Mammary epithelial cell (primary cell): ENCODE data around the gene RNF223.

Experiments used
- CTCF ChIP-seq, 2 donors: IDR thresholded peaks in 1 of 2; conservative IDR thresholded peaks in 1 of 2; 2 replicates each; pipeline ENCODE4 v1.5.1; 2011 to 2012; ENCODE audit warnings: inconsistent platforms in 2 of 2, low read length in 2 of 2, mild to moderate bottlenecking in 2 of 2, control low read depth in 1 of 2, low read depth in 1 of 2; ENCODE audit not compliant: insufficient read depth in 1 of 2; ENCODE audit errors: extremely low read depth in 1 of 2
- EZH2 ChIP-seq: IDR thresholded peaks from 2 replicates; pipeline ENCODE4 v1.6.1; 2012; ENCODE audit warnings: low read length, inconsistent platforms, borderline replicate concordance

DNA sequence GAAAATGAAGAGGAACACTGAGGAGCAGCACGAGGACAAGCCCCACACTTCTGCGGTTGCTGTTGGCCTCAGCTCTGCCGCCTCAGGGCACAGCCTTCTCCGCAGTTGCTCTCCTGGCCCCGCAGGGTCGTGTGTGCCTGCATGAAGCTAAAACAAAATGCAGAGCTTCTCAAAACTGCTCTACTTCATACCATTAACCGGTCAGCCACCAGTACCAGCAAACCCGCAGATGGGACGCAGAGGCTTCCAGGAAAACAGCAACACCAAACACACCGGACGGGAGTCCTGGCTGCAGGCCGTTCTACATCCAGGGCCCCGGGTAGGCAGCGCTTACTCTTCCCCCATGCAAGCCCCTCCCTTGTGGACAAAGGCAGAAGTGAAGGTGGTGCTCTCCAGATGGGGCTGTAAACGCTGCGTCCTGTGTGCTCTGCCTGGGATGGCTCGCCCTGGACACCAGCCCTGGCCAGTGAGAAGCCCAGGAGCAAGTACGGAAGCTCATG, 48.9 kb upstream of the RNF223 start:
- no peak for TF ChIP-seq CTCF (conservative IDR thresholded peaks at IDR 0.05 in 1 of 2, IDR thresholded peaks at IDR 0.05 in 1 of 2; ENCODE audit: extremely low read depth in 1 of 2, insufficient read depth in 1 of 2, low read depth in 1 of 2, low read length in 2 of 2)
- no peak for TF ChIP-seq EZH2
